GM12878 (cell line): ENCODE measurements around the gene CACNA2D4. TPM values are rescaled to one million over a fixed set of nuclear protein-coding genes. Genes with fewer than 3 reads are reported as not detected.

ENCODE experiments used
- ATAC-seq: fragments of 200-7000 bp; cut with Tn5 transposase; 3 replicates; pipeline ENCODE4 v1.9.1; 2020; ENCODE audit warnings: mild to moderate bottlenecking, moderate library complexity
- BruUV-seq: library from RNA; stranded (reverse); fragments of 400-500 nt; replicated peaks from 2 replicates; lab custom pipeline; 2021; lab: Mats Ljungman, UMichigan
- CTCF ChIA-PET: fragments of 300-600 bp; sonication (Branson Sonifier 250); formaldehyde crosslinking; extraction: SDS; loops from one replicate; lab custom pipeline; 2021; ENCODE audit warnings: inconsistent platforms; lab: Yijun Ruan, JAX
- POLR2A ChIA-PET: fragments of 350-600 bp; formaldehyde crosslinking; extraction: SDS; loops from one replicate; lab custom pipeline; 2021; ENCODE audit warnings: inconsistent platforms; lab: Charles Lee
- RAD21 ChIA-PET: fragments of 300-600 bp; sonication (Branson Sonifier 250); formaldehyde crosslinking; loops from one replicate; lab custom pipeline; 2023; ENCODE audit warnings: antibody characterized with exemption; ENCODE audit not compliant: unreplicated experiment; lab: Charles Lee
- SMC1A ChIA-PET: fragments of 300-600 bp; sonication (Branson Sonifier 250); formaldehyde crosslinking; loops from one replicate; lab custom pipeline; 2023; ENCODE audit not compliant: unreplicated experiment, uncharacterized antibody; lab: Charles Lee
- DNase-seq: peaks from one replicate; pipeline ENCODE4 v3.0.0-alpha.2; 2011; ENCODE audit warnings: low read depth, low spot score
- FAIRE-seq: peaks from 3 replicates; lab custom pipeline; 2011; peaks lifted over from hg19 to GRCh38; lab: Jason Lieb, UNC
- H2AFZ ChIP-seq: 2 replicates; pipeline ENCODE4 v1.6.0; 2011; ENCODE audit warnings: low read depth, low read length, control low read depth; ENCODE audit not compliant: control insufficient read depth
- H3K27ac ChIP-seq: 2 replicates; pipeline ENCODE4 v1.5.1; 2011; ENCODE audit warnings: control low read depth; ENCODE audit not compliant: control insufficient read depth, insufficient read depth
- H3K27me3 ChIP-seq, 2 experiments: replicated peaks in 1 of 2; 2 replicates each; pipeline versions ENCODE4 v1.6.0 to v1.6.1; 2011; ENCODE audit warnings: low read length in 1 of 2; ENCODE audit not compliant: control insufficient read depth in 2 of 2, insufficient read depth in 2 of 2
- H3K36me3 ChIP-seq, 2 experiments: 2 replicates each; pipeline ENCODE4 v1.5.1; 2011; ENCODE audit warnings: low read length in 1 of 2; ENCODE audit not compliant: control insufficient read depth in 2 of 2, insufficient read depth in 2 of 2
- H3K4me1 ChIP-seq: 2 replicates; pipeline ENCODE4 v1.6.1; 2011; ENCODE audit warnings: mild to moderate bottlenecking, low read length, moderate library complexity, mixed read lengths; ENCODE audit not compliant: control insufficient read depth, insufficient read depth
- H3K4me2 ChIP-seq: 2 replicates; pipeline ENCODE4 v1.6.0; 2011; ENCODE audit warnings: control low read depth; ENCODE audit not compliant: control insufficient read depth, insufficient read depth
- H3K4me3 ChIP-seq: fragments of 200-600 bp; sonication (generic); 2 replicates; pipeline ENCODE4 v1.5.1; 2016
- H3K79me2 ChIP-seq: 2 replicates; pipeline ENCODE4 v1.6.0; 2011; ENCODE audit warnings: low read length; ENCODE audit not compliant: control insufficient read depth, insufficient read depth
- H3K9ac ChIP-seq: 2 replicates; pipeline ENCODE4 v1.8.0; 2011; ENCODE audit warnings: low read length, control low read depth, mixed read lengths; ENCODE audit not compliant: control insufficient read depth, insufficient read depth
- H3K9me3 ChIP-seq: replicated peaks from 3 replicates; pipeline ENCODE4 v1.5.1; 2011; ENCODE audit warnings: mild to moderate bottlenecking, low read length; ENCODE audit not compliant: control insufficient read depth, insufficient read depth
- H4K20me1 ChIP-seq: 2 replicates; pipeline ENCODE4 v1.6.0; 2011; ENCODE audit not compliant: control insufficient read depth, insufficient read depth
- CBFB ChIP-seq: IDR thresholded peaks from 2 replicates; pipeline ENCODE4 v1.6.1; 2016; ENCODE audit warnings: antibody characterized with exemption, low read depth
- EED ChIP-seq: sonication (generic); IDR thresholded peaks from 2 replicates; pipeline ENCODE4 v1.6.1; 2016; ENCODE audit warnings: antibody characterized with exemption, low read depth
- FOXM1 ChIP-seq: IDR thresholded peaks from 2 replicates; pipeline ENCODE4 v1.6.1; 2012; ENCODE audit warnings: low read depth, mild to moderate bottlenecking, inconsistent platforms, low read length, moderate library complexity
- IRF4 ChIP-seq: IDR thresholded peaks from 2 replicates; pipeline ENCODE4 v1.6.1; 2011; ENCODE audit warnings: low read depth, low read length
- PAX8 ChIP-seq: fragments of 450-650 bp; IDR thresholded peaks from 2 replicates; pipeline ENCODE4 v1.6.1; 2017; ENCODE audit warnings: mild to moderate bottlenecking, moderate library complexity
- RBBP5 ChIP-seq: fragments of 200-600 bp; sonication (generic); conservative IDR thresholded peaks from 2 replicates; pipeline ENCODE4 v1.6.1; 2016
- RFX5 ChIP-seq: IDR thresholded peaks from 2 replicates; pipeline ENCODE4 v1.6.1; 2011; ENCODE audit warnings: low read depth, low read length, improper control_type of control experiment
- SIN3A ChIP-seq: IDR thresholded peaks from 2 replicates; pipeline ENCODE4 v1.6.1; 2012; ENCODE audit warnings: low read depth, low read length, improper control_type of control experiment
- SREBF1 ChIP-seq: IDR thresholded peaks from 2 replicates; pipeline ENCODE4 v1.6.1; 2012; ENCODE audit warnings: mild to moderate bottlenecking, low read length
- SRF ChIP-seq, 2 experiments: IDR thresholded peaks; 2 replicates each; pipeline ENCODE4 v1.6.1; 2011; ENCODE audit warnings: low read depth in 2 of 2, low read length in 2 of 2, mild to moderate bottlenecking in 1 of 2, moderate library complexity in 1 of 2
- ZNF207 ChIP-seq: fragments of 450-650 bp; IDR thresholded peaks from 2 replicates; pipeline ENCODE4 v1.6.1; 2014; ENCODE audit warnings: antibody characterized with exemption, mild to moderate bottlenecking, borderline replicate concordance
- ZNF217 ChIP-seq: fragments of 450-650 bp; IDR thresholded peaks from 2 replicates; pipeline ENCODE4 v1.6.1; 2017; ENCODE audit warnings: antibody characterized with exemption, mild to moderate bottlenecking
- ZNF24 ChIP-seq: fragments of 450-650 bp; IDR thresholded peaks from 2 replicates; pipeline ENCODE4 v1.6.1; 2017; ENCODE audit warnings: antibody characterized with exemption, mild to moderate bottlenecking
- ZNF274 ChIP-seq: IDR thresholded peaks from one replicate; pipeline ENCODE4 v1.8.0; 2011; ENCODE audit not compliant: insufficient read length, insufficient read depth
- WGBS: methylation state at CpG from one replicate; pipeline ENCODE4 v1.1.6; 2016; ENCODE audit warnings: low lambda C conversion rate; ENCODE audit not compliant: insufficient replicate concordance, insufficient coverage; ENCODE audit errors: missing lambda C conversion rate; 5-methylcytosine and 5-hydroxymethylcytosine counted together
- in situ Hi-C: fragments of 300-500 bp; cut with MboI; formaldehyde crosslinking; loops from 9 replicates; pipeline ENCODE4 v1.14.3; 2018; ENCODE audit warnings: mixed read lengths
- intact Hi-C: fragments of 100-400 bp; cut with micrococcal nuclease; formaldehyde crosslinking; loops from one replicate; pipeline ENCODE4 v1.14.2; 2022; ENCODE audit not compliant: unreplicated experiment
- polyA plus RNA-seq, 11 experiments: library from polyadenylated mRNA; depleted of rRNA in 4 of 11; unstranded in 6 of 11; stranded (reverse) in 5 of 11; fragments of >200 nt; fragmentation: Nextera tagmentation in 4 of 11; fragmentation: Illumina TruSeq in 1 of 11; extraction: Ambion mirVana in 4 of 11; extraction: Trizol in 1 of 11; gene quantifications; 1 replicate in 1 of 11; 2 replicates in 10 of 11; pipeline versions ENCODE4 v1.2.1 to v1.2.3, GENCODE V29; 2011 to 2016; ENCODE audit warnings: inconsistent platforms in 2 of 11, missing spikeins in 2 of 11, low read depth in 1 of 11
- total RNA-seq, 4 experiments: library from RNA; depleted of rRNA in 3 of 4; stranded (reverse); fragments of >200 nt in 3 of 4; fragmentation: Illumina TruSeq in 1 of 4; extraction: Trizol in 1 of 4; gene quantifications; 2 replicates each; pipeline versions ENCODE4 v1.2.1 to v1.2.3, GENCODE V29; 2013 to 2021

The CACNA2D4 gene
- total and polyA plus RNA-seq, 10 of the 15 experiments (the other 5 are each of a cell fraction or from before 2014, with no cell fraction given), result 0.03 to 1.0 (median 0.65) TPM

DNA sequence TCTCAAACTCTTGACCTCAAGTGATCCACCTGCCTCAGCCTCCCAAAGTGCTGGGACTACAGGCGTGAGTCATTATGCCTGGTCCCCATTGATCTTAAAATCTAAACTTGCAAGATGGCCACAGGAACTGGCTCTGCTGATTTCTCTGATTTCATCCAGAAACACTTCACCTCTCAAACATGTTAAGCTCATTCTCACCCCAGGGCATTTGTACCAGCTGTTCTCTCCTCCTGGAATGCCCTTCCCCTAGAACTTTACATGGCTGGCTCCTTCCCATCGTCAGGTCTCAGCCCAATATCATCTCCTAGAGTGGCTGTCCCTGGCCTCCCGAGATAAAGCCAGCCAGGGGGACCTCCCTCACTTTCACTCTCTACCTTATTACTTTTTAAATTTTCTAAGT, 103.3 kb downstream of the CACNA2D4 start:
- H2AFZ ChIP-seq, result no peak overlapping the region
- no peak overlapping the region for H3K27ac ChIP-seq
- RAD21 ChIA-PET, result no interaction called here
- DNase-seq (no peak), ATAC-seq (no peak), FAIRE-seq (no peak)
- WGBS, result 23% methylated on average over 3 of the region's 3 CpGs
- no peaks in the 10 kb centered on the region for H4K20me1 ChIP-seq
- H3K4me1 ChIP-seq, result no peaks in the 10 kb centered on the region
- no peak overlapping the region for H3K4me2 ChIP-seq
- H3K27me3 ChIP-seq, result peaks cover 4 to 6% of the 10 kb centered on the region in 2 experiments; a peak in 3 of 4 replicates
- SMC1A ChIA-PET, result interaction anchor here (0.7 kb wide), 1 partner anchor 162 kb away, joined by 3 read pairs; no protein-coding TSS in a partner anchor
- intact Hi-C loops, result no loop called here
- BruUV-seq, result no TSS peak
- in situ Hi-C loops, result no loop called here
- POLR2A ChIA-PET, result no interaction called here
- H3K36me3 ChIP-seq, result no peaks in the 10 kb centered on the region
- H3K4me3 ChIP-seq, result no peak overlapping the region
- no peak overlapping the region for H3K9ac ChIP-seq
- H3K9me3 ChIP-seq, result no peaks in the 10 kb centered on the region
- no peak for TF ChIP-seq RBBP5
- no peak for TF ChIP-seq SIN3A
- no peak for TF ChIP-seq CBFB
- no peak for TF ChIP-seq PAX8
- no peak for TF ChIP-seq ZNF24
- no peak for TF ChIP-seq FOXM1
- TF ChIP-seq IRF4, result no peak
- no peak for TF ChIP-seq SRF (IDR thresholded peaks at IDR 0.05; ENCODE audit: low read depth in 2 of 2, low read length in 2 of 2)
- no peak for TF ChIP-seq SREBF1
- no peak for TF ChIP-seq ZNF274
- TF ChIP-seq EED, result no peak
- no peak for TF ChIP-seq RFX5
- no peak for TF ChIP-seq ZNF217
- no peak for TF ChIP-seq ZNF207
- CTCF ChIA-PET, result interaction anchor here (0.8 kb wide), 1 partner anchor 124 kb away, joined by 3 read pairs; no protein-coding TSS in a partner anchor
- H3K79me2 ChIP-seq, result no peaks in the 10 kb centered on the region
